Rectal smooth muscle tissue (tissue), 1 donor: Measurements from ENCODE around the gene IER5.

Experiments used
- H3K27ac ChIP-seq: one replicate; pipeline ENCODE4 v1.7.0; 2013; ENCODE audit warnings: low read depth, low read length, inconsistent platforms
- H3K27me3 ChIP-seq: one replicate; pipeline ENCODE4 v1.7.0; 2013; ENCODE audit warnings: low read length; ENCODE audit not compliant: control insufficient read depth, insufficient read depth
- H3K36me3 ChIP-seq: one replicate; pipeline ENCODE4 v1.7.0; 2013; ENCODE audit warnings: low read length; ENCODE audit not compliant: control insufficient read depth, insufficient read depth
- H3K4me1 ChIP-seq: one replicate; pipeline ENCODE4 v1.7.0; 2013; ENCODE audit warnings: low read length; ENCODE audit not compliant: control insufficient read depth, insufficient read depth
- H3K4me3 ChIP-seq: one replicate; pipeline ENCODE4 v1.7.0; 2013; ENCODE audit warnings: low read length
- H3K9ac ChIP-seq: one replicate; pipeline ENCODE4 v1.7.0; 2013; ENCODE audit warnings: low read length

IER5 gene

GRCh38 chr1:181092883-181093458, 4.5 kb downstream of the IER5 start:
- no peak overlapping the region for H3K27ac ChIP-seq
- no peak overlapping the region for H3K9ac ChIP-seq
- peaks cover 23% of the 10 kb centered on the region for H3K4me1 ChIP-seq
- no peaks in the 10 kb centered on the region for H3K36me3 ChIP-seq
- H3K4me3 ChIP-seq, result no peak overlapping the region
- H3K27me3 ChIP-seq, result no peaks in the 10 kb centered on the region

- Histone ChIP-seq H3K27ac (peak overlapping the region; percentile 74), H3K4me1 (peaks cover 23% of the 10 kb centered on the region), H3K9ac (no peak overlapping the region), H3K4me3 (peak overlapping the region; percentile 17), H3K36me3 (no peaks in the 10 kb centered on the region), H3K27me3 (no peaks in the 10 kb centered on the region)
These were observed 6.1 kb downstream of the IER5 start for GRCh38 chr1:181094416-181095212.

GRCh38 chr1:181095260-181095659, 6.8 kb downstream of the IER5 start:
- H3K9ac ChIP-seq, result no peak overlapping the region
- H3K27ac ChIP-seq, result peak overlapping the region; percentile 74
- peaks cover 26% of the 10 kb centered on the region for H3K4me1 ChIP-seq
- no peaks in the 10 kb centered on the region for H3K27me3 ChIP-seq
- H3K36me3 ChIP-seq, result no peaks in the 10 kb centered on the region
- H3K4me3 ChIP-seq, result no peak overlapping the region

- no peaks in the 10 kb centered on the region for H3K27me3 ChIP-seq
- H3K4me1 ChIP-seq, result peaks cover 26% of the 10 kb centered on the region
- H3K27ac ChIP-seq, result peak overlapping the region; percentile 50
- H3K4me3 ChIP-seq, result no peak overlapping the region
- H3K9ac ChIP-seq, result no peak overlapping the region
- no peaks in the 10 kb centered on the region for H3K36me3 ChIP-seq
These were observed 7.3 kb downstream of the IER5 start for GRCh38 chr1:181095763-181096184.

- Histone ChIP-seq H3K27me3 (no peaks in the 10 kb centered on the region), H3K4me1 (peaks cover 26% of the 10 kb centered on the region), H3K4me3 (no peak overlapping the region), H3K9ac (no peak overlapping the region), H3K36me3 (no peaks in the 10 kb centered on the region), H3K27ac (no peak overlapping the region)
These were observed 8.7 kb downstream of the IER5 start for GRCh38 chr1:181097242-181097641.

DNA sequence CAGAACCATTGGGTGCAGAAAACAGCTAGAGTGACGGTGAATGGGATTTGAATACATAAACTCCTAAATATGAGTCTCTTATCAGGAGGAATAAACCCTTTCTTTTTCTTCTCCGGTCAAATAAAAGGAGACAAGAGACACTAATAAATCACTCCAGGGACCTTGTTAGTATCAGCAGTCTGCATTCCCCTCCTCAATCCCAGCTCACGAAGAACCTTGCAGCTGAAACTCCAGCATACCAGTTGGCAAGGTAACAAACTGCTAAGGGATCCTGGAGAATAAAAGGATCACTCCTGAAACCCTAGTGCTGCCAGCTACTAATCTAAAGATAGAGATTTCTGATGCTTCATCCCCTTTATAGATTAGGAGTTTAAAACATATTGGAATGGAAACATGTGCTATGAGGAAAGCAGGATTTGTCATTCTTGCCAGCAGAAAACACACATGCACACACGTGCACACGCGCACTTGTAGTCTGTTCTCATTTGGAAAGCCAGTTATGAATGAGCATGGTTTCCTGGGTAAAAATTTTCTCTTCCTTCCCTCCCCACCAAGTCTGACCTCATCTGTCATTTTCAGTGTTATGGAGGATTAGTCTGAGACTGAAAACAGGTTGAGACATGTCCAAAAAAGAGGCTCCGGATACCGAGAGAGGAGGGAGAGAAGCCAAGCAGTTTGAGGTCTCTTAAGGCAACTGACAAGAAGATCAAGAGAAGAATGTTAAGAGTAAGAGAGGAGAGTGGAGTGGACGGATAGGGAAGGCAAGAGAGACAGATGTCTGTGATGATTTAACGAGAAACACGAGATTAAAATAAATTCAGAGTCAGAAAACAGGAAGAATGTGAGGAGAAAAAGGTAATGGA, 10.9 kb downstream of the IER5 start:
- peaks cover 30% of the 10 kb centered on the region for H3K4me1 ChIP-seq
- H3K27me3 ChIP-seq, result no peaks in the 10 kb centered on the region
- H3K4me3 ChIP-seq, result no peak overlapping the region
- H3K36me3 ChIP-seq, result no peaks in the 10 kb centered on the region
- no peak overlapping the region for H3K9ac ChIP-seq
- no peak overlapping the region for H3K27ac ChIP-seq

- no peak overlapping the region for H3K9ac ChIP-seq
- H3K27me3 ChIP-seq, result no peaks in the 10 kb centered on the region
- no peak overlapping the region for H3K27ac ChIP-seq
- H3K4me1 ChIP-seq, result peaks cover 24% of the 10 kb centered on the region
- H3K36me3 ChIP-seq, result no peaks in the 10 kb centered on the region
- H3K4me3 ChIP-seq, result no peak overlapping the region
These were observed 11.8 kb downstream of the IER5 start for GRCh38 chr1:181100015-181100905.

- no peak overlapping the region for H3K9ac ChIP-seq
- H3K27ac ChIP-seq, result no peak overlapping the region
- H3K27me3 ChIP-seq, result no peaks in the 10 kb centered on the region
- no peak overlapping the region for H3K4me3 ChIP-seq
- H3K4me1 ChIP-seq, result peaks cover 18% of the 10 kb centered on the region
- H3K36me3 ChIP-seq, result no peaks in the 10 kb centered on the region
These were observed 12.4 kb downstream of the IER5 start for GRCh38 chr1:181100934-181101333.

- Histone ChIP-seq H3K4me3 (no peak overlapping the region), H3K27me3 (no peaks in the 10 kb centered on the region), H3K27ac (no peak overlapping the region), H3K4me1 (peaks cover 13% of the 10 kb centered on the region), H3K36me3 (no peaks in the 10 kb centered on the region), H3K9ac (no peak overlapping the region)
These were observed 13.2 kb downstream of the IER5 start for GRCh38 chr1:181101581-181102226.

DNA sequence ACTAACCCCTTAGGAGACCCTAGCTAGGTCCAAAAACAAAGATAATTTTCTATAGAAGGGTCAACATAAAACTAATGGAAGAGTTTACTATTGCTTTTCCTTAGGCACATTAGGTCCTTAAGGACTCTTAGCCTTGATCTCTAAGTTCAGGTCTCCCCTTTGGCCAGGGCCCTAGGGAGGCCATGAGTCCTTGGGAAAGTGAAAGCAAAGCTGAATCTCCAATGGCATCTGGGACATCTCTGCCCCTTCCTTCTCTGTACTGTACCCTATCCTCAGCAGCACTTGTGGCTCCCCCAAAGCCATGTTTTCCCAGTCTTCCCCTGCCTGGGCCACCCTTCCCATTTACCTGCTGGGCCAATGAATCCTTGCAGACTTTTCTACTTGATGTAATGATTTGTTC, 14.3 kb downstream of the IER5 start:
- H3K4me3 ChIP-seq, result no peak overlapping the region
- H3K27ac ChIP-seq, result no peak overlapping the region
- peaks cover 13% of the 10 kb centered on the region for H3K4me1 ChIP-seq
- no peaks in the 10 kb centered on the region for H3K36me3 ChIP-seq
- no peak overlapping the region for H3K9ac ChIP-seq
- H3K27me3 ChIP-seq, result no peaks in the 10 kb centered on the region

GRCh38 chr1:181103399-181103798, 14.9 kb downstream of the IER5 start:
- H3K27ac ChIP-seq, result no peak overlapping the region
- no peaks in the 10 kb centered on the region for H3K27me3 ChIP-seq
- H3K9ac ChIP-seq, result no peak overlapping the region
- H3K4me1 ChIP-seq, result peaks cover 13% of the 10 kb centered on the region
- H3K4me3 ChIP-seq, result no peak overlapping the region
- no peaks in the 10 kb centered on the region for H3K36me3 ChIP-seq
